Hematopoietic multipotent progenitor cell treated with erythropoietin and hydrocortisone succinate and interleukin-3 and kit ligand, for 15 days (in vitro differentiated cells): Measurements from ENCODE around the gene UMAD1.
"Not testable (repeated sequence)": the region's sequence is repeated elsewhere in the genome, so short reads cannot be mapped to it uniquely, and the experiment has no call there.

Experiments used
- DNase-seq: peaks from one replicate; pipeline ENCODE4 v3.0.0-alpha.2; 2015; ENCODE audit warnings: low spot score

Gene UMAD1

GRCh38 chr7:7803715-7804178 is 163.2 kb downstream of the UMAD1 start:
- DNase-seq: no peak

- DNase-seq: not testable (repeated sequence)
Observed at GRCh38 chr7:7804822-7805221, 164.3 kb downstream of the UMAD1 start.

GRCh38 chr7:7805511-7806153 is 165.1 kb downstream of the UMAD1 start:
- no peak for DNase-seq

- no peak for DNase-seq
Observed at GRCh38 chr7:7808156-7808555, 167.6 kb downstream of the UMAD1 start.

GRCh38 chr7:7808626-7809025 is 168.1 kb downstream of the UMAD1 start:
- DNase-seq: no peak

GRCh38 chr7:7810380-7810779 is 169.8 kb downstream of the UMAD1 start:
- no peak for DNase-seq

- DNase-seq: no peak
Observed at GRCh38 chr7:7810826-7811225, 170.3 kb downstream of the UMAD1 start.

GRCh38 chr7:7812112-7812511 is 171.6 kb downstream of the UMAD1 start:
- no peak for DNase-seq

- DNase-seq: no peak
Observed at GRCh38 chr7:7815395-7815794, 174.8 kb downstream of the UMAD1 start.

- no peak for DNase-seq
Observed at GRCh38 chr7:7816084-7816483, 175.5 kb downstream of the UMAD1 start.

GRCh38 chr7:7816816-7817536 is 176.4 kb downstream of the UMAD1 start:
- DNase-seq: no peak

- no peak for DNase-seq
Observed at GRCh38 chr7:7817748-7818147, 177.2 kb downstream of the UMAD1 start.

- DNase-seq: not testable (repeated sequence)
Observed at GRCh38 chr7:7818179-7818578, 177.6 kb downstream of the UMAD1 start.

- DNase-seq: no peak
Observed at GRCh38 chr7:7819442-7820247, 179.1 kb downstream of the UMAD1 start.

GRCh38 chr7:7820409-7820808 is 179.9 kb downstream of the UMAD1 start:
- no peak for DNase-seq

GRCh38 chr7:7820939-7821338 is 180.4 kb downstream of the UMAD1 start:
- no peak for DNase-seq

GRCh38 chr7:7821517-7821916 is 181.0 kb downstream of the UMAD1 start:
- no peak for DNase-seq

- DNase-seq: not testable (repeated sequence)
Observed at GRCh38 chr7:7825294-7825693, 184.7 kb downstream of the UMAD1 start.

- DNase-seq: no peak
Observed at GRCh38 chr7:7829667-7830066, 189.1 kb downstream of the UMAD1 start.

GRCh38 chr7:7830122-7830878 is 189.7 kb downstream of the UMAD1 start:
- no peak for DNase-seq

GRCh38 chr7:7832518-7832917 is 192.0 kb downstream of the UMAD1 start:
- no peak for DNase-seq

- DNase-seq: no peak
Observed at GRCh38 chr7:7834761-7835160, 194.2 kb downstream of the UMAD1 start.
